SK-N-SH (cell line): ENCODE measurements around the gene STK40. TPM values are rescaled to one million over a fixed set of nuclear protein-coding genes. Genes with fewer than 3 reads are reported as not detected.
A peak's percentile ranks its signal among the peaks of the same experiment; 100 is the strongest.

Experiments used
- CTCF ChIA-PET: fragments of 300-600, 350-600 bp; formaldehyde crosslinking; extraction: SDS; loops from one replicate; lab custom pipeline; 2021; lab: Yijun Ruan, JAX
- POLR2A ChIA-PET: fragments of 350-600 bp; sonication (Branson Sonifier 250); formaldehyde crosslinking; extraction: SDS; loops from one replicate; lab custom pipeline; 2020; ENCODE audit warnings: antibody characterized with exemption, inconsistent platforms; lab: Yijun Ruan, JAX
- DNase-seq: peaks from one replicate; pipeline ENCODE4 v3.0.0; 2012
- H2AFZ ChIP-seq: fragments of 200-600 bp; sonication (generic); 2 replicates; pipeline ENCODE4 v1.8.1; 2016; ENCODE audit warnings: antibody characterized with exemption, mild to moderate bottlenecking, low read depth
- H3F3A ChIP-seq: fragments of 200-600 bp; sonication (generic); replicated peaks from 2 replicates; pipeline ENCODE3; 2016; ENCODE audit warnings: antibody characterized with exemption, mild to moderate bottlenecking; ENCODE audit not compliant: insufficient read depth
- H3K27ac ChIP-seq, 2 experiments: fragments of 200-500 bp in 1 of 2; fragments of 200-600 bp in 1 of 2; sonication (Bioruptor generic) in 1 of 2; sonication (generic), shearing (Covaris generic) in 1 of 2; 2 replicates each; pipeline versions ENCODE4 v1.5.1 to v1.6.1; 2014 to 2016; ENCODE audit warnings: low read depth in 2 of 2, inconsistent platforms in 1 of 2, low read length in 1 of 2, mild to moderate bottlenecking in 1 of 2, mixed read lengths in 1 of 2
- H3K27me3 ChIP-seq: fragments of 200-600 bp; sonication (generic), shearing (Covaris generic); 2 replicates; pipeline ENCODE4 v1.6.1; 2016; ENCODE audit warnings: mixed run types; ENCODE audit not compliant: insufficient read depth
- H3K36me3 ChIP-seq, 2 experiments: fragments of 200-500 bp in 1 of 2; fragments of 200-600 bp in 1 of 2; sonication (Bioruptor generic) in 1 of 2; sonication (generic) in 1 of 2; replicated peaks in 1 of 2; 2 replicates each; pipeline versions ENCODE3 to v1.5.1; 2014 to 2016; ENCODE audit warnings: low read length in 1 of 2, mild to moderate bottlenecking in 1 of 2; ENCODE audit not compliant: insufficient read depth in 2 of 2, control insufficient read depth in 1 of 2
- H3K4me1 ChIP-seq, 2 experiments: fragments of 200-500 bp in 1 of 2; fragments of 200-600 bp in 1 of 2; sonication (Bioruptor generic) in 1 of 2; sonication (generic), shearing (Covaris generic) in 1 of 2; 2 replicates each; pipeline versions ENCODE4 v1.5.1 to v1.6.1; 2014 to 2016; ENCODE audit warnings: low read depth in 1 of 2, low read length in 1 of 2, mixed run types in 1 of 2; ENCODE audit not compliant: insufficient read depth in 2 of 2, control insufficient read depth in 1 of 2
- H3K4me2 ChIP-seq: fragments of 200-600 bp; sonication (generic), shearing (Covaris generic); 2 replicates; pipeline ENCODE4 v1.6.1; 2017; ENCODE audit warnings: mixed run types
- H3K4me3 ChIP-seq, 2 experiments: fragments of 200-500 bp in 1 of 2; fragments of 200-600 bp in 1 of 2; sonication (Bioruptor generic) in 1 of 2; sonication (generic), shearing (Covaris generic) in 1 of 2; 2 replicates each; pipeline versions ENCODE4 v1.5.1 to v1.8.1; 2014 to 2016; ENCODE audit warnings: low read depth in 2 of 2, inconsistent platforms in 1 of 2, low read length in 1 of 2, mild to moderate bottlenecking in 1 of 2, mixed read lengths in 1 of 2, moderate library complexity in 1 of 2
- H3K79me2 ChIP-seq: fragments of 200-600 bp; sonication (generic); 2 replicates; pipeline ENCODE4 v1.8.1; 2017; ENCODE audit warnings: mild to moderate bottlenecking; ENCODE audit not compliant: insufficient read depth
- H3K9ac ChIP-seq: fragments of 200-600 bp; sonication (generic); 2 replicates; pipeline ENCODE4 v1.6.1; 2017; ENCODE audit warnings: mixed run types
- H3K9me2 ChIP-seq: fragments of 200-600 bp; sonication (generic); 2 replicates; pipeline ENCODE4 v1.6.1; 2017; ENCODE audit warnings: mixed run types
- H3K9me3 ChIP-seq: fragments of 200-600 bp; sonication (generic); 2 replicates; pipeline ENCODE4 v1.6.1; 2017; ENCODE audit warnings: mixed run types, mild to moderate bottlenecking, moderate library complexity
- H4K20me1 ChIP-seq: fragments of 200-600 bp; sonication (generic); 2 replicates; pipeline ENCODE4 v1.6.1; 2017; ENCODE audit warnings: mild to moderate bottlenecking, mixed run types; ENCODE audit not compliant: insufficient read depth
- EZH2phosphoT487 ChIP-seq: fragments of 200-600 bp; sonication (generic); IDR thresholded peaks from 2 replicates; pipeline ENCODE4 v1.6.1; 2017; ENCODE audit warnings: low read depth, mixed run types, mild to moderate bottlenecking, antibody characterized with exemption, moderate library complexity, borderline replicate concordance
- FOXM1 ChIP-seq: IDR thresholded peaks from 2 replicates; pipeline ENCODE4 v1.4.0; 2012; ENCODE audit warnings: low read depth, mild to moderate bottlenecking
- GATA2 ChIP-seq: sonication (generic); formaldehyde crosslinking; IDR thresholded peaks from 2 replicates; pipeline ENCODE4 v1.5.0; 2020; ENCODE audit warnings: mild to moderate bottlenecking, missing genetic modification reagents
- JUND ChIP-seq: IDR thresholded peaks from 2 replicates; pipeline ENCODE4 v1.4.0; 2012
- MEF2A ChIP-seq: IDR thresholded peaks from 2 replicates; pipeline ENCODE4 v1.4.0; 2012; ENCODE audit warnings: low read depth, borderline replicate concordance
- MXI1 ChIP-seq: IDR thresholded peaks from 2 replicates; pipeline ENCODE4 v1.6.1; 2012; ENCODE audit warnings: mild to moderate bottlenecking, low read depth, low read length, improper control_type of control experiment
- NFIC ChIP-seq: IDR thresholded peaks from 2 replicates; pipeline ENCODE4 v1.4.0; 2012; ENCODE audit warnings: borderline replicate concordance
- POLR2AphosphoS5 ChIP-seq: IDR thresholded peaks from 2 replicates; pipeline ENCODE4 v1.6.1; 2012; ENCODE audit warnings: low read depth, low read length
- RAD21 ChIP-seq: IDR thresholded peaks from 2 replicates; pipeline ENCODE4 v1.6.1; 2012; ENCODE audit warnings: mild to moderate bottlenecking, low read length
- SMC3 ChIP-seq: IDR thresholded peaks from 2 replicates; pipeline ENCODE4 v1.6.1; 2012; ENCODE audit warnings: low read depth, low read length, improper control_type of control experiment
- TAF1 ChIP-seq: IDR thresholded peaks from 2 replicates; pipeline ENCODE4 v1.6.1; 2012; ENCODE audit warnings: low read depth, mild to moderate bottlenecking, low read length, moderate library complexity, borderline replicate concordance
- TCF12 ChIP-seq: IDR thresholded peaks from 2 replicates; pipeline ENCODE4 v1.4.0; 2012
- TEAD4 ChIP-seq: IDR thresholded peaks from 2 replicates; pipeline ENCODE4 v1.4.0; 2012; ENCODE audit warnings: mild to moderate bottlenecking, borderline replicate concordance; ENCODE audit not compliant: insufficient read depth
- WGBS: methylation state at CpG from one replicate; pipeline ENCODE4 v1.1.6; 2017; ENCODE audit warnings: low lambda C conversion rate; 5-methylcytosine and 5-hydroxymethylcytosine counted together
- polyA plus RNA-seq, 3 experiments: library from polyadenylated mRNA; depleted of rRNA; stranded (reverse); fragments of >200 nt; gene quantifications; 2 replicates each; pipeline ENCODE4 v1.2.3, GENCODE V29; 2012
- TF ChIP-seq, protein P1 (sequence below): IDR thresholded peaks from 2 replicates; pipeline ENCODE4; 2012
- TF ChIP-seq, protein P2 (sequence below): fragments of 200-600 bp; sonication (generic); IDR thresholded peaks from 2 replicates; pipeline ENCODE4 v1.6.1; 2017; ENCODE audit warnings: antibody characterized with exemption, mild to moderate bottlenecking, moderate library complexity
- TF ChIP-seq, protein P3 (sequence below): fragments of 150-350 bp; IDR thresholded peaks from 2 replicates; pipeline ENCODE4 v1.6.1; 2017; ENCODE audit warnings: antibody characterized with exemption, low read length, low read depth, borderline replicate concordance
- TF ChIP-seq, protein P4 (sequence below): IDR thresholded peaks from 2 replicates; pipeline ENCODE4 v1.4.0; 2012; ENCODE audit warnings: low read depth
- TF ChIP-seq, protein P5 (sequence below): IDR thresholded peaks from 2 replicates; pipeline ENCODE4 v1.4.0; 2012; ENCODE audit warnings: low read depth, borderline replicate concordance

Gene STK40
- polyA plus RNA-seq, 1 of the 3 experiments (the other 2 are of a cell fraction), result 43.3 TPM

DNA sequence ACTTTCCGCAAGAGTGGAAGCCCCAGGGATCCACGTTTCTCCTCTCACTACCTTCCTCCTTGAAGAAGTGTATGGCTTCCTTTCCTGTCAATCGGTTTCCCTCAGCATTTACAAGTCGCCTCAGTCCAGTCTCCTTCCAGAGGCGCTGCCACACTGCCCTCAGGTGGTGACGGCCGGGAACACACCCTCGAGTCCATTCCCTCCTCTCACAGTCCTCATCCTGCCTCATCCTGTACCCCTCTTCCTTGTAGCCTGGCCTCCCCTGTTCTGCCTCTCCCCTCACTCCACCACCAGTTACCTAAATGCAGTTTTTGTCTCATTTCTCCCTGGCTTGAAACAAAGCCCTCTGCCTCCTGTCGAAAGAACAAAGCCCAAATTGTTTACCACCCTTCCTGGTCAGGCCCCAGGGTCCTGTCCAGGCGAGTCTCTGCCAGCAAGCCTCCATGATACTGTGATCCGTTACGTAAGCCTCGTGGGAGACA, 35.2 kb upstream of the STK40 start:
- Histone ChIP-seq H4K20me1 (no peaks in the 10 kb centered on the region), H3K79me2 (no peaks in the 10 kb centered on the region), H3F3A (peaks cover 4% of the 10 kb centered on the region), H3K9me2 (no peaks in the 10 kb centered on the region), H3K9me3 (no peaks in the 10 kb centered on the region), H3K9ac (no peak overlapping the region), H3K4me1 (peaks cover 0 to 5% of the 10 kb centered on the region in 2 experiments; a peak in 2 of 4 replicates), H3K27ac (peak overlapping the region in 1 of 2 experiments; percentile 36; a peak in 1 of 4 replicates), H3K36me3 (peaks cover 0 to 16% of the 10 kb centered on the region in 2 experiments), H3K27me3 (no peaks in the 10 kb centered on the region), H2AFZ (peak overlapping the region; percentile 67; the same call in 1 of the 2 replicates), H3K4me3 (peak overlapping the region in 1 of 2 experiments; percentile 30; a peak in 1 of 4 replicates), H3K4me2 (peak overlapping the region; percentile 24; the same call in 1 of the 2 replicates)
- ChIA-PET POLR2A (no interaction called here), CTCF (interaction anchor here (0.8 to 5.3 kb wide), 15 partner anchors 9 to 268 kb away, joined by 3 to 38 read pairs (median 6); partner anchors contain the start of genes EVA1B and STK40)
- WGBS, result 16% methylated on average over 13 of the region's 13 CpGs
- TF ChIP-seq SMC3, result peak; percentile 95
- TF ChIP-seq, protein P1, sequence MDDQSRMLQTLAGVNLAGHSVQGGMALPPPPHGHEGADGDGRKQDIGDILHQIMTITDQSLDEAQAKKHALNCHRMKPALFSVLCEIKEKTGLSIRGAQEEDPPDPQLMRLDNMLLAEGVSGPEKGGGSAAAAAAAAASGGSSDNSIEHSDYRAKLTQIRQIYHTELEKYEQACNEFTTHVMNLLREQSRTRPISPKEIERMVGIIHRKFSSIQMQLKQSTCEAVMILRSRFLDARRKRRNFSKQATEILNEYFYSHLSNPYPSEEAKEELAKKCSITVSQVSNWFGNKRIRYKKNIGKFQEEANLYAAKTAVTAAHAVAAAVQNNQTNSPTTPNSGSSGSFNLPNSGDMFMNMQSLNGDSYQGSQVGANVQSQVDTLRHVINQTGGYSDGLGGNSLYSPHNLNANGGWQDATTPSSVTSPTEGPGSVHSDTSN, result peak; percentile 32; the same call in 1 of the 2 replicates
- TF ChIP-seq, protein P2, sequence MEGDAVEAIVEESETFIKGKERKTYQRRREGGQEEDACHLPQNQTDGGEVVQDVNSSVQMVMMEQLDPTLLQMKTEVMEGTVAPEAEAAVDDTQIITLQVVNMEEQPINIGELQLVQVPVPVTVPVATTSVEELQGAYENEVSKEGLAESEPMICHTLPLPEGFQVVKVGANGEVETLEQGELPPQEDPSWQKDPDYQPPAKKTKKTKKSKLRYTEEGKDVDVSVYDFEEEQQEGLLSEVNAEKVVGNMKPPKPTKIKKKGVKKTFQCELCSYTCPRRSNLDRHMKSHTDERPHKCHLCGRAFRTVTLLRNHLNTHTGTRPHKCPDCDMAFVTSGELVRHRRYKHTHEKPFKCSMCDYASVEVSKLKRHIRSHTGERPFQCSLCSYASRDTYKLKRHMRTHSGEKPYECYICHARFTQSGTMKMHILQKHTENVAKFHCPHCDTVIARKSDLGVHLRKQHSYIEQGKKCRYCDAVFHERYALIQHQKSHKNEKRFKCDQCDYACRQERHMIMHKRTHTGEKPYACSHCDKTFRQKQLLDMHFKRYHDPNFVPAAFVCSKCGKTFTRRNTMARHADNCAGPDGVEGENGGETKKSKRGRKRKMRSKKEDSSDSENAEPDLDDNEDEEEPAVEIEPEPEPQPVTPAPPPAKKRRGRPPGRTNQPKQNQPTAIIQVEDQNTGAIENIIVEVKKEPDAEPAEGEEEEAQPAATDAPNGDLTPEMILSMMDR, result peak; percentile 92
- TF ChIP-seq TCF12, result no peak
- TF ChIP-seq RAD21, result peak; percentile 99
- DNase-seq, result peak; percentile 78

DNA sequence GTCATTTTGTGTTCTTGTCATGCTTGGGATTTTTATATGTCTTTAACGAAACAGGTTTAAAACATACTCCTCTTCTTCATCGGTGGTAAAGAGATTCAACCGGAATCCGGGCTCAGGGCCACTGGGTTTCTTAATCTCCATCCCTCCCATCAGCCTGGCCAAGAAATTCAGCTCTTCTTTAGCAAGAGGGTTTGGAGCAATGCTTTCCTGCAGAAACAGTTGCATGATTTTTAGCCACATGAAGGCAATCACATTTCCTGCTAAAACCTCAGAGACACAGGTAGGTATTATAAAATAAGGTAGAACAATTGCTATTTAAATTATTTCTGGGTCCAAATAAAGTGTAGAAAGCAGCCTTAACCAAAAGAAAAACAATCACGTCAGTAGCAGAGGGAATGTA, 34.7 kb upstream of the STK40 start:
- no peaks in the 10 kb centered on the region for H4K20me1 ChIP-seq
- TF ChIP-seq, protein P3, sequence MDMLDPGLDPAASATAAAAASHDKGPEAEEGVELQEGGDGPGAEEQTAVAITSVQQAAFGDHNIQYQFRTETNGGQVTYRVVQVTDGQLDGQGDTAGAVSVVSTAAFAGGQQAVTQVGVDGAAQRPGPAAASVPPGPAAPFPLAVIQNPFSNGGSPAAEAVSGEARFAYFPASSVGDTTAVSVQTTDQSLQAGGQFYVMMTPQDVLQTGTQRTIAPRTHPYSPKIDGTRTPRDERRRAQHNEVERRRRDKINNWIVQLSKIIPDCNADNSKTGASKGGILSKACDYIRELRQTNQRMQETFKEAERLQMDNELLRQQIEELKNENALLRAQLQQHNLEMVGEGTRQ, result no peak
- TF ChIP-seq, protein P4, sequence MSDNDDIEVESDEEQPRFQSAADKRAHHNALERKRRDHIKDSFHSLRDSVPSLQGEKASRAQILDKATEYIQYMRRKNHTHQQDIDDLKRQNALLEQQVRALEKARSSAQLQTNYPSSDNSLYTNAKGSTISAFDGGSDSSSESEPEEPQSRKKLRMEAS, result no peak
- TF ChIP-seq, protein P5, sequence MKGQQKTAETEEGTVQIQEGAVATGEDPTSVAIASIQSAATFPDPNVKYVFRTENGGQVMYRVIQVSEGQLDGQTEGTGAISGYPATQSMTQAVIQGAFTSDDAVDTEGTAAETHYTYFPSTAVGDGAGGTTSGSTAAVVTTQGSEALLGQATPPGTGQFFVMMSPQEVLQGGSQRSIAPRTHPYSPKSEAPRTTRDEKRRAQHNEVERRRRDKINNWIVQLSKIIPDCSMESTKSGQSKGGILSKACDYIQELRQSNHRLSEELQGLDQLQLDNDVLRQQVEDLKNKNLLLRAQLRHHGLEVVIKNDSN, result no peak
- TF ChIP-seq TAF1 (no peak), TEAD4 (no peak), POLR2AphosphoS5 (no peak), FOXM1 (no peak), GATA2 (no peak), NFIC (no peak), EZH2phosphoT487 (no peak), MEF2A (no peak), JUND (no peak), MXI1 (no peak)
- TF ChIP-seq, all 33 proteins: peak for 0
- 0 out of 2 replicates have a peak overlapping the region, but pooled peaks have one; percentile 67 for H2AFZ ChIP-seq
- CTCF ChIA-PET, result interaction anchor here (0.6 to 5.3 kb wide), 31 partner anchors 9 to 327 kb away, joined by 3 to 31 read pairs (median 3); partner anchors contain the start of genes EVA1B, LSM10, STK40 and TRAPPC3
- H3K27ac ChIP-seq, result 0 out of 4 replicates have a peak overlapping the region, but pooled peaks of 1 of the 2 experiments have one; percentile 36
- H3K9me2 ChIP-seq, result no peaks in the 10 kb centered on the region
- 34% methylated on average over 5 of the region's 5 CpGs for WGBS
- no peaks in the 10 kb centered on the region for H3K27me3 ChIP-seq
- peaks cover 4% of the 10 kb centered on the region for H3F3A ChIP-seq
- no peak overlapping the region for H3K9ac ChIP-seq
- peaks cover 0 to 5% of the 10 kb centered on the region in 2 experiments; a peak in 2 of 4 replicates for H3K4me1 ChIP-seq
- no peaks in the 10 kb centered on the region for H3K79me2 ChIP-seq
- peaks cover 0 to 16% of the 10 kb centered on the region in 2 experiments for H3K36me3 ChIP-seq
- no peak for DNase-seq
- no peak overlapping the region for H3K4me3 ChIP-seq
- no peaks in the 10 kb centered on the region for H3K9me3 ChIP-seq
- H3K4me2 ChIP-seq, result peak overlapping the region; percentile 24; the same call in 1 of the 2 replicates
- POLR2A ChIA-PET, result no interaction called here
